GM18508 (cell line): Measurements from ENCODE around the gene GALNT11.
"Not testable (repeated sequence)": the region's sequence is repeated elsewhere in the genome, so short reads cannot be mapped to it uniquely, and the experiment has no call there.

Experiments used
- ATAC-seq: cut with Tn5 transposase; IDR thresholded peaks from one replicate; pipeline ENCODE4 v1.9.1; 2021; ENCODE audit warnings: moderate number of reproducible peaks; ENCODE audit not compliant: insufficient read depth, unreplicated experiment

GALNT11 gene

DNA sequence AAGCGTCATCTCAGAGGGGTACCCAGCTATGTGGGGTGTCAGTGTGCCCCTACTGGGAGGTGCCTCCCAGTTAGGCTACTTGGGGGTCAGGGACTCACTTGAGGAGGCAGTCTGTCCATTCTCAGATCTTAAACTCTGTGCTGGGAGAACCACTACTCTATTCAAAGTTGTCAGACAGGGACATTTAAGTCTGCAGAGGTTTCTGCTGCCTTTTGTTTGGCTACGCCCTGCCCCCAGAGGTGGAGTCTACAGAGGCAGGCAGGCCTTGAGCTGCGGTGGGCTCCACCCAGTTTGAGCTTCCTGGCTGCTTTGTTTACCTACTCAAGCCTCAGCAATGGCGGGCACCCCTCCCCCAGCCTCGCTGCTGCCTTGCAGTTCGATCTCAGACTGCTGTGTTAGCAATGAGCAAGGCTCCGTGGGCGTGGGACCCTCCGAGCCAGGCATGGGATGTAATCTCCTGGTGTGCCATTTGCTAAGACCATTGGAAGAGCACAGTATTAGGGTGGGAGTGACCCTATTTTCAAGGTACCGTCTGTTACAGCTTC, 40.4 kb downstream of the GALNT11 start:
- ATAC-seq = not testable (repeated sequence)

DNA sequence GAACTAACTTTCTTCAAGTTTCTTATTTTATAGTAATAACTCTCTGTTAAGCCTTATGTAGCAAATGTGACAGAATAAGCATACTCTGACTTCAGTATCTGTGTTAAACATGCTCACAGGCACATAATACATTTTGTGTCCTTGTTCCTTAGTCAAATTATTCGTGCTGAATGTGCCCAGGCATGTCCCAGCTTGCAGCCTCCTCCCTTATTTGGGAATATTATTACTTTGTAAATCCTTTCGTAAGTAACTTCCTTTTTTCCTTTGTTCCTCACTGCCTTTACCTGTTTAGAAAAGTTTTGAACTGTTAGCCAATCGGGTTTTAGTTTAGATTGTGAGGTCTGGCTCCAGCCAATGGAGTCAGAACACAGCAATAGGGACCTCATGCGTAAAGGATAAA, 46.9 kb downstream of the GALNT11 start:
- ATAC-seq = no peak

DNA sequence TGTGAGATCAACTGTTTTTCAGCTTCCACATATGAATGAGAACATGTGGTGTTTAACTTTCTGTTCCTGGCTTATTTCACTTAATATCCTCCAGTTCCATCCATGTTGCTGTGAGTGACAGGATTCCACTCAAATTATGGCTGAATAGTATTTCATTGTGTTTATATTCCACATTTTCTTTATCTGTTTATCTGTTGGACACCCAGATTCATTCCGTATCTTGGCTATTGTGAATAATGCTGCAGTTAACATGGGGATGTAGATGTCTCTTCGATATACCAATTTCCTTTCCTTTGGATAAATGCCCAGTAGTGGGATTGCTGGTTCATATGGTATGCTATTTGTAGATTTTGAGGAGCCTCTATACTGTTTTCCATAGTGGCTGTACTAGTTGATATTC, 47.9 kb downstream of the GALNT11 start:
- no peak for ATAC-seq

- ATAC-seq = no peak
Measured at GRCh38 chr7:152074673-152075072, 49.2 kb downstream of the GALNT11 start.

DNA sequence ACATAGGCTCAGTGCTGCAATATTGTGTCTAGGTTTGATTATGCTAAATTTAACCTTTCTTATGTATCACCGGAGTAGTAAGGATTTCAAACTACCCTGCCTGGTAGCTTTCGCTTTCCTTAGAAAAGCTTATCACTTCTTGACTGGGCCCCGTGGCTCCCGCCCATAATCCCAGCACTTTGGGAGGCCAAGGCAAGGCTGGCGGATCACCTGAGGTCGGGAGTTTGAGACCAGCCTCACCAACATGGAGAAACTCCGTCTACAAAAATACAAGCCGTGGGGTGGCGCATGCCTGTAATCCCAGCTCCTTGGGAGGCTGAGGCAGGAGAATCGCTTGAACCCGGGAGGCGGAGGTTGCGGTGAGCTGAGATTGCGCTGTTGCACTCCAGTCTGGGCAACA, 49.9 kb downstream of the GALNT11 start:
- not testable (repeated sequence) for ATAC-seq

DNA sequence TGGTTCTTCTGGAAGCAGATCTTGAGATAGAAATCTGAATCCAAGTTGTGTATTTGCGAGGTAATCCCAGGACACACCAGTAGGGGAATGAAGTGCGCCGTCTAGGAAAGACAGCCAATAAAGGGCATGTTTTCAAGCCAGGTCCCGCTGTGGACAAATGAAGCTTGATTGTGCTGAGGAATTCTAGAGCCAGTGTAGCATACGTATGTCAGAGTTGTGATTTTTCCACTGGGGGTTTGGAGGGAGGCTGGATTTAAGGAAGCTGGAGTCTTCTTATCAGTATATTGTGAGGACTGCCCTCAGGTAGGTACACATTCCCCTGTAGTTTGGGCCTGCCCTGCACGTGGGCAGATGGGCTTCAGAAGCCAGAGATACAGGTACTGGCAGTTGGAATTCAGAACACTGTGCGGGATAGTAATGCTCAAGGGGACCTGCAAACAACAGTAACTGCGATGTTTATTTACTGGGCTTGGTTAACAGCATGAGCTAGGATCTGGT, 50.9 kb downstream of the GALNT11 start:
- no peak for ATAC-seq

DNA sequence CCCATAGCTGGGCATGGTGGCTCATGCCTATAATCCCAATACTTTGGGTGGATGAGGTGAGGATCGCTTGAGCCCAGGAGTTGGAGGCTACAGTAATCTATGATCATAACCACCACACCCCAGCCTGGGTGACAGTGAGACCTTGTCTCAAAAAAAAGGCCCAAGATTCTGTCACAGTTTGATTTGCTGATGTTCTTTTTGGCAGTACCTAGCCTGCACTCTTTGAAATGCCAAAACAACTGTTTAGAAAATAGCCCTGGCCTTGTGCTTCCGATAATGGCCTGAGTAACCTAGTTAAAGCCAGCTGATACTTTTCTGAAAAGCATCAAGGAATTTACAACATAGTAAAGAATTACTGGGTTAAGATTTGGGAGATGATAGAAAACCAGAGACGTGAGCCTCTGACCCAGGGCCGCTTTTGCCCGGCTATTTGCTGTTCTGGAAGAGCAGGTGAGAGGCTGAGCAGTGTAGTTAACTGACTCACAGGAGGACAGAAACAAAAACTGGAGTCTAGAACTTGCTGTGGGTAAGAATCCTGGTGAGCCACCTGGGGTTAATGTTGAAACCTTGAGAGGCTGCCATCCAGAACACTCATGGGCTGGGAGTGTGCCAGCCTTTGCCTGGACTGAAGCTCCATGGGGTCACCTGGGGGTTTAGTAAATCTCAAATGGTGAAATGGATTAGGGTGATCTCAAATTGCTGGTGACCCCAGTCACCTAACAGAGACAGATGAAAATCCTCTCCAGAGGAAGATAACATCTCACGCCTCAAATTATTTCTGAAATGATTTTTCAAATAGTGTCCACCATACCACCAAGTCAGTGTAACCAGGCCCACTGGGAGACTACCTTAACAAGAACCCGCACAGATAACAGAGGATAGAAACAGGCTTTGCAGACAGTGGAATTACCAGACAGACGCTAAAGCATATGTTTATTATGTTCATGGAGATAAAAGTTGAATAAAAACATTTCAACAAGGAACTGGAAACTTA, 51.8 kb downstream of the GALNT11 start:
- no peak for ATAC-seq

DNA sequence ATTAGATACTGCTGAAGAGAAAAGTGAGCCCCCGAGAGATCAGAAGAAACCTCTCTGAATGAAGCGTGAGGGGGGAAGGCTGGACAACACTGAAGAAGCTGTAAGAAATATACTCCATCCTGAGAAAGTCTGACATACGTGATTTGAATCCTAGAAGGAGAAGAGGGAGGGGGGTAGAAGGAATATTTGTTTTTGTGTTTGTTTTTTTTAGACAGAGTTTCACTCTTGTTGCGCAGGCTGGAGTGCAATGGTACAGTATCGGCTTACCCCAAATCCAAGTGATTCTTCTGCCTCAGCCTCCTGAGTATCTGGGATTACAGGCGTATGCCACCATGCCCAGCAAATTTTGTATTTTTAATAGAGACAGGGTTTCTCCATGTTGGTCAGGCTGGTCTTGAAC, 52.6 kb downstream of the GALNT11 start:
- ATAC-seq = no peak

- ATAC-seq = no peak
Measured at GRCh38 chr7:152078786-152079185, 53.3 kb downstream of the GALNT11 start.

- no peak for ATAC-seq
Measured at GRCh38 chr7:152081088-152081487, 55.6 kb downstream of the GALNT11 start.

GRCh38 chr7:152082073-152082721, 56.7 kb downstream of the GALNT11 start:
- ATAC-seq = not testable (repeated sequence)

- ATAC-seq = no peak
Measured at GRCh38 chr7:152085131-152085530, 59.7 kb downstream of the GALNT11 start.

DNA sequence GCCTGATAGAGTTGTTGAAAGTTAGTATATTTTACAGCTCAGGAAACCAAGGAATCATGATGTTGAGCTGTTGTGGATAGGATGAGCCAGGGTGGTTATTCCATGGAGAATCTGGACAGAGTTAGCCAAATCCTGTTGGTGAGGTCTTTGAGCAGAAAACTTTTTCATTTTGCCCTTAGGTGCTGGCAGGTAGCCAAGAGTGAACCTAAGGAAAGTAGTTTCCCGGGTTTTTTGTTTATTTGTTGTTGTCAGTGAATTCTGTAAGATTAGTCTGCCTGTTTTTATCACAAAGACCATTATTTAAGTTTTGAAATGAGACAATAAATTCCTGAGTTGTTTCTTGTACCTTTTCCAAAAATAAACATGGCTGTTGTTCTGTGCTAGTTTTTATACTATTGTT, 61.0 kb downstream of the GALNT11 start:
- no peak for ATAC-seq

DNA sequence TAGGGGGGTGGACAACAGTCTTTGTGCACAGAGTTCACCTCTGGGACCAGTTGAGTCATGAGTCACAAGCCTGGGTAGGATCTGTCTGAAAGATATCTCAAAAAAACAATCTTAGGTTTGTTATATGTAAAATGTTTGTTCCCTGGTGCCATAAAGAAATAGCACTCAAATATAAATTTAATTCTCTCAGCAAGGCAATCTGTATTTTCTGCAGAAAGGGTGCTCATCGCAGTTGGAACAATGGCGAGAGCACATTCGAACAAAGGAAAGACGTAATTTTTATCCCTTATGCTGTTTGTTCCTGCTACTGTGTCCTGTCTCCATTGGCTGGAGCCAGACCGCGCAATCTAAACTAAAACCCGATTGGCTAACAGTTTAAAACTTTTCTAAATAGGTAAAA, 63.7 kb downstream of the GALNT11 start:
- ATAC-seq = no peak

GRCh38 chr7:152090747-152091146, 65.3 kb downstream of the GALNT11 start:
- ATAC-seq = no peak

- no peak for ATAC-seq
Measured at GRCh38 chr7:152093717-152094116, 68.2 kb downstream of the GALNT11 start.

- ATAC-seq = no peak
Measured at GRCh38 chr7:152095771-152096170, 70.3 kb downstream of the GALNT11 start.

DNA sequence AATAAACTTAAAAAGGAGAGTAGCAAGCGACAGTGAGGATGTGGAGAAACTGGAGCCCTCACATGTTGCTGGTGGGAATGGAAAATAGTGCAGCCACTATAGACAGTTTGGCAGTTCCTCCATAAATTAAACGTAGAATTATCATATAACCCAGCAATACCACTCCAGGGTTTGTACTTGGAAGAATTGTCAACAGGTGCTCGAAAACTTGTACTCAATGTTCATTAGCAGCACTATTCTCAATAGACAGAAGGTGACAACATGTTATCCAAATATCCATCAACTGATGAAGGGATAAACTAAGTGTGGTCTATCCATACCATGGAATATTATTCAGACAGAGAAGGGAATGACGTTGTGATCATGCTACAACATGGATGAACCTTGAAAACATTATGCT, 71.9 kb downstream of the GALNT11 start:
- no peak for ATAC-seq

GRCh38 chr7:152103066-152103465, 77.6 kb downstream of the GALNT11 start:
- ATAC-seq = no peak

- ATAC-seq = no peak
Measured at GRCh38 chr7:152103691-152104090, 78.2 kb downstream of the GALNT11 start.

- no peak for ATAC-seq
Measured at GRCh38 chr7:152105205-152105604, 79.7 kb downstream of the GALNT11 start.
